ENCODE measurements around the gene MRPL46. TPM values are rescaled to one million over a fixed set of nuclear protein-coding genes. Genes with fewer than 3 reads are reported as not detected.
A peak's percentile ranks its signal among the peaks of the same experiment; 100 is the strongest.
"Not testable (repeated sequence)": the region's sequence is repeated elsewhere in the genome, so short reads cannot be mapped to it uniquely, and the experiment has no call there.

MRPL46 gene
- total and polyA plus RNA-seq, 2 experiments from 2014 or later = 20.9 to 39.1 TPM

DNA sequence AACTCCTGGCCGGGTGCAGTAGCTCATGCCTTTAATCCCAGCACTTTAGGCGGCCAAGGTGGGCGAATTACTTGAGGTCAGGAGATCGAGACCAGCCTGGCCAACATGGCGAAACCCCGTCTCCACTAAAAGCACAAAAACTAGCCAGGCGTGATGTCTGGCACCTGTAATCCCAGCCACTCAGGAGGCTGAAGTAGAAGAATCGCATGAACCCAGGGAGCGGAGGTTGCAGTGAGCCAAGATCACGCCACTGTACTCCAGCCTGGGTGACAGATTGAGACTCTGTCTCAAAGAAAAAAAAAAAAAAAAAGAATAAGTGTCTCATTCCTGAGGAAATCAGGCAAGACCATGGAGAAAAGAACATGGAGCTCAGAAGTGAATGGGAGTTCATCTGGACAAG is 1.5 kb upstream of the MRPL46 start:
- H3K27me3 Mint-ChIP-seq (ENCODE audit: insufficient read depth, low read depth, poor library complexity); H3F3A ChIP-seq (replicated peaks; ENCODE audit: low read depth); H3K9me3 Mint-ChIP-seq; H3K4me1 ChIP-seq (ENCODE audit: insufficient read depth); H2AFZ ChIP-seq; ATAC-seq; H3K27ac ChIP-seq (ENCODE audit: low read depth); H3K27me3 ChIP-seq (ENCODE audit: insufficient read depth); H3K9me2 ChIP-seq (ENCODE audit: insufficient read depth); H3K27ac Mint-ChIP-seq; DNase-seq (ENCODE audit: low spot score): not testable (repeated sequence)
- H3K36me3 ChIP-seq (ENCODE audit: insufficient read depth) = peaks cover 13% of the 10 kb centered on the region
- peaks cover 14% of the 10 kb centered on the region; the same call in 2 of the 3 replicates for H3K4me1 Mint-ChIP-seq
- H3K4me3 ChIP-seq = peak overlapping the region; percentile 91
- peaks cover 27% of the 10 kb centered on the region for H3K36me3 Mint-ChIP-seq (ENCODE audit: low read depth)
- H3K79me2 ChIP-seq (replicated peaks; ENCODE audit: insufficient read depth) = peaks cover 43% of the 10 kb centered on the region
- H3K4me3 Mint-ChIP-seq = peak overlapping the region; percentile 99
- H4K20me1 ChIP-seq (replicated peaks; ENCODE audit: insufficient read depth) = peaks cover 12% of the 10 kb centered on the region; the same call in 1 of the 2 replicates
- peak overlapping the region; percentile 94; the same call in 1 of the 2 replicates for H3K4me2 ChIP-seq

DNA sequence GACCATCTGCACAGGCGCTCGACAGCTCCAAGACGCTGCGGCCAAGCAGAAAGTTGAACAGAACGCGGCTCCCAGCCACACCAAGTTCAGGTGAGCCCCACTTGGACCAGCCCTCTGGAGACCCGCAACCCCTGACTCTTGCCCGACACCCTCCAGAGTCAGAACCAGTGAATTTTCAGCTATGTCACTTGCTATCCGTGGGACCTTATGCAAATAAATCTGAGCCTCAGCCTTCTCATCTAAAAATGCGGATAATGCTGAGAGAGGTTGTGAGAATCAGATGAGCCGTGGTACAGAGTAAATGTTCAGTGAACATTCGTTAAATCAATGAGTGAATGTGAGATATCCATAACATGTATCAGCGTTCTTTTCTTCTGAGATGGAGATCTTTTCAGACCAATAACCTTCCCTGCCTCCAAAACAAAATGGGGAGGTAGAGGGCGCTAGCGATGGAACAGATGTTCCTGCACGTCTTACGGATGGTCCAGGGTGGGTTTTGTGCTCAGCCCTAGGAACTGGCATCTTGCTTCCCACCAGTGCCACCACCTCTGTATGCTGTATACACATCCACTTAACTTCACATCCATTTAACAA is 844 bp upstream of the MRPL46 start:
- TF ChIP-seq, protein P1, sequence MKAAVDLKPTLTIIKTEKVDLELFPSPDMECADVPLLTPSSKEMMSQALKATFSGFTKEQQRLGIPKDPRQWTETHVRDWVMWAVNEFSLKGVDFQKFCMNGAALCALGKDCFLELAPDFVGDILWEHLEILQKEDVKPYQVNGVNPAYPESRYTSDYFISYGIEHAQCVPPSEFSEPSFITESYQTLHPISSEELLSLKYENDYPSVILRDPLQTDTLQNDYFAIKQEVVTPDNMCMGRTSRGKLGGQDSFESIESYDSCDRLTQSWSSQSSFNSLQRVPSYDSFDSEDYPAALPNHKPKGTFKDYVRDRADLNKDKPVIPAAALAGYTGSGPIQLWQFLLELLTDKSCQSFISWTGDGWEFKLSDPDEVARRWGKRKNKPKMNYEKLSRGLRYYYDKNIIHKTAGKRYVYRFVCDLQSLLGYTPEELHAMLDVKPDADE (IDR thresholded peaks at IDR 0.05) = no peak
- TF ChIP-seq, protein P2, sequence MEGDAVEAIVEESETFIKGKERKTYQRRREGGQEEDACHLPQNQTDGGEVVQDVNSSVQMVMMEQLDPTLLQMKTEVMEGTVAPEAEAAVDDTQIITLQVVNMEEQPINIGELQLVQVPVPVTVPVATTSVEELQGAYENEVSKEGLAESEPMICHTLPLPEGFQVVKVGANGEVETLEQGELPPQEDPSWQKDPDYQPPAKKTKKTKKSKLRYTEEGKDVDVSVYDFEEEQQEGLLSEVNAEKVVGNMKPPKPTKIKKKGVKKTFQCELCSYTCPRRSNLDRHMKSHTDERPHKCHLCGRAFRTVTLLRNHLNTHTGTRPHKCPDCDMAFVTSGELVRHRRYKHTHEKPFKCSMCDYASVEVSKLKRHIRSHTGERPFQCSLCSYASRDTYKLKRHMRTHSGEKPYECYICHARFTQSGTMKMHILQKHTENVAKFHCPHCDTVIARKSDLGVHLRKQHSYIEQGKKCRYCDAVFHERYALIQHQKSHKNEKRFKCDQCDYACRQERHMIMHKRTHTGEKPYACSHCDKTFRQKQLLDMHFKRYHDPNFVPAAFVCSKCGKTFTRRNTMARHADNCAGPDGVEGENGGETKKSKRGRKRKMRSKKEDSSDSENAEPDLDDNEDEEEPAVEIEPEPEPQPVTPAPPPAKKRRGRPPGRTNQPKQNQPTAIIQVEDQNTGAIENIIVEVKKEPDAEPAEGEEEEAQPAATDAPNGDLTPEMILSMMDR (conservative IDR thresholded peaks at IDR 0.05; ENCODE audit: low read depth in 2 of 2) = peak; percentile 55 to 72
- TF ChIP-seq POLR2AphosphoS5 (IDR thresholded peaks at IDR 0.05; ENCODE audit: low read depth) (no peak), NANOG (IDR thresholded peaks at IDR 0.05; ENCODE audit: borderline replicate concordance) (no peak), ZNF331 (CRISPR knock-in tag; IDR thresholded peaks at IDR 0.05; ENCODE audit: low read depth) (no peak), JUNB (IDR thresholded peaks at IDR 0.05; ENCODE audit: unreplicated experiment) (no peak)
- TF ChIP-seq, protein P3, sequence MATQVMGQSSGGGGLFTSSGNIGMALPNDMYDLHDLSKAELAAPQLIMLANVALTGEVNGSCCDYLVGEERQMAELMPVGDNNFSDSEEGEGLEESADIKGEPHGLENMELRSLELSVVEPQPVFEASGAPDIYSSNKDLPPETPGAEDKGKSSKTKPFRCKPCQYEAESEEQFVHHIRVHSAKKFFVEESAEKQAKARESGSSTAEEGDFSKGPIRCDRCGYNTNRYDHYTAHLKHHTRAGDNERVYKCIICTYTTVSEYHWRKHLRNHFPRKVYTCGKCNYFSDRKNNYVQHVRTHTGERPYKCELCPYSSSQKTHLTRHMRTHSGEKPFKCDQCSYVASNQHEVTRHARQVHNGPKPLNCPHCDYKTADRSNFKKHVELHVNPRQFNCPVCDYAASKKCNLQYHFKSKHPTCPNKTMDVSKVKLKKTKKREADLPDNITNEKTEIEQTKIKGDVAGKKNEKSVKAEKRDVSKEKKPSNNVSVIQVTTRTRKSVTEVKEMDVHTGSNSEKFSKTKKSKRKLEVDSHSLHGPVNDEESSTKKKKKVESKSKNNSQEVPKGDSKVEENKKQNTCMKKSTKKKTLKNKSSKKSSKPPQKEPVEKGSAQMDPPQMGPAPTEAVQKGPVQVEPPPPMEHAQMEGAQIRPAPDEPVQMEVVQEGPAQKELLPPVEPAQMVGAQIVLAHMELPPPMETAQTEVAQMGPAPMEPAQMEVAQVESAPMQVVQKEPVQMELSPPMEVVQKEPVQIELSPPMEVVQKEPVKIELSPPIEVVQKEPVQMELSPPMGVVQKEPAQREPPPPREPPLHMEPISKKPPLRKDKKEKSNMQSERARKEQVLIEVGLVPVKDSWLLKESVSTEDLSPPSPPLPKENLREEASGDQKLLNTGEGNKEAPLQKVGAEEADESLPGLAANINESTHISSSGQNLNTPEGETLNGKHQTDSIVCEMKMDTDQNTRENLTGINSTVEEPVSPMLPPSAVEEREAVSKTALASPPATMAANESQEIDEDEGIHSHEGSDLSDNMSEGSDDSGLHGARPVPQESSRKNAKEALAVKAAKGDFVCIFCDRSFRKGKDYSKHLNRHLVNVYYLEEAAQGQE (IDR thresholded peaks at IDR 0.05; ENCODE audit: unreplicated experiment) = no peak
- no peaks in the 10 kb centered on the region for H3K9me2 ChIP-seq (ENCODE audit: insufficient read depth)
- H3K27me3 ChIP-seq (ENCODE audit: insufficient read depth) = no peaks in the 10 kb centered on the region
- H3K4me3 ChIP-seq = peak overlapping the region; percentile 91
- H3K4me2 ChIP-seq = peak overlapping the region; percentile 94
- H3F3A ChIP-seq (replicated peaks; ENCODE audit: low read depth) = no peaks in the 10 kb centered on the region
- H3K27ac Mint-ChIP-seq = peak overlapping the region; percentile 99
- ATAC-seq (peak; percentile 72), DNase-seq (ENCODE audit: low spot score) (peak; percentile 67)
- H3K4me1 Mint-ChIP-seq = peaks cover 14% of the 10 kb centered on the region; the same call in 2 of the 3 replicates
- peaks cover 12% of the 10 kb centered on the region; the same call in 1 of the 2 replicates for H4K20me1 ChIP-seq (replicated peaks; ENCODE audit: insufficient read depth)
- H3K79me2 ChIP-seq (replicated peaks; ENCODE audit: insufficient read depth) = peaks cover 43% of the 10 kb centered on the region
- peak overlapping the region; percentile 99 for H3K4me3 Mint-ChIP-seq
- peak overlapping the region; percentile 87; the same call in 1 of the 2 replicates for H2AFZ ChIP-seq
- H3K36me3 Mint-ChIP-seq (ENCODE audit: low read depth) = peaks cover 31% of the 10 kb centered on the region
- no peak overlapping the region for H3K27ac ChIP-seq (ENCODE audit: low read depth)
- H3K9me3 Mint-ChIP-seq = no peaks in the 10 kb centered on the region; the same call in 2 of the 3 replicates
- peaks cover 8% of the 10 kb centered on the region for H3K27me3 Mint-ChIP-seq (ENCODE audit: insufficient read depth, low read depth, poor library complexity)
- H3K4me1 ChIP-seq (ENCODE audit: insufficient read depth) = peaks cover 9% of the 10 kb centered on the region; the same call in 1 of the 2 replicates
- H3K36me3 ChIP-seq (ENCODE audit: insufficient read depth) = peaks cover 20% of the 10 kb centered on the region
